NCI-H2171 treated with DMSO at 0.1 percent for 48 hours (cell line): Measurements from ENCODE around the gene LUZP1.
"Not testable (repeated sequence)": the region's sequence is repeated elsewhere in the genome, so short reads cannot be mapped to it uniquely, and the experiment has no call there.

Experiments
- DNase-seq: peaks from one replicate; lab custom pipeline; 2025; lab: John Stamatoyannopoulos, UW

The LUZP1 gene

GRCh38 chr1:23168445-23169194, at the start of gene LUZP1:
LUZP1 (minus strand) TSS chr1:23168856.
- peak; percentile 79 for DNase-seq

GRCh38 chr1:23217421-23218115, 48.9 kb upstream of the LUZP1 start, which contains the start of gene HTR1D:
HTR1D (minus strand) TSS chr1:23217502; CDS start chr1:23194219, 23,283 bp downstream.
- peak; percentile 10 for DNase-seq

- no peak for DNase-seq
Observed at GRCh38 chr1:23216771-23217420, 48.2 kb upstream of the LUZP1 start.

DNA sequence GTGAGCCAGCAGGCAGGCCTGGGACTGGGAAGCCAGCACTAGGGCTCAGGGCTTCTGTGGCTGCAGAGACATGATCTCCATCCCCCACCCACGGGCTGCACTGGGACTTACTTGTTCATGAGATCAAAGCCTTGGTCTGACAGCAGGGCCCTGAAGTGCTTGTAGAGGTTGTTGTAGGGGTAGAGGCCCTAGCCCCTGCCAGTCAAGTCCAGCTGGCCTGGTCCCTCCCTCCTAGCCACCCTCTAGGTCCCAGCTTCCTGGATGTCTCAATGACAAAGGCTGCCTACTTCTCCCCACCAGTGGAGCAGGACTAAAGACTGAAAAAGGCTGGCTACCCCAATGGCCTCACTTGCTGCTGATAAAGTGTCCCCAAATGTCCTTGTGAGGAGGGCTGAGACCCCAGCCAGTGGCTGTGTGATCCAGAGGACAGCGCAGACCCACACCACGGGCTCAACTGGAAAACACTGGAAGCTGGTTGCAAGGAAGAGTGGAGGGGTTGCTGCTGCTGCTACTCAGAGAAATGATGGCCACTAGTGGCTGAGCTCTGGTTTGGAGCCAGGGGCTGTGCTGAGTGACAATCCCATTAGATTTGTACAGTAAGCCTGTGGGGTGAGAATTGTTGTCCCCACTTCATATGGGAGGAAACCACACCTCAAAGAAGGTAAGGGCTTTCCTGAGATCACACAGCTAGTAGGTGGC, 47.2 kb upstream of the LUZP1 start:
- DNase-seq, result no peak

DNA sequence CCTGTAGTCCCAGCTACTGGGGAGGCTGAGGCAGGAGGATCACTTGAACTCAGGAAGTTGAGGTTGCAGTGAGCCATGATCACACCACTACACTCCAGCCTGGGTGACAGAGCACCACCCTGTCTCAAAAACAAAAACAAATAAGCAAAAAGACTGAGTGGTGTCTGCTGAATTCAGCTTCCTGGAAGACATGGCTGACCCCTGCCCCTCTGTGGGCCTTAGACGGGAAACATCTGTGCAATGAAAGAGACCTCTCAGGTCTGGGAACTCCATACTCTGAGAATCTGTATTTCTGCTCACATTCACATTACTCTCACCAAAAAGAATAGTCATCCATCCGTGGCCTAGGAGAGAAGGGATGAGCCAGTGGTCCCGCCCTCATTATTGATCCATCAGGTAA, 46.6 kb upstream of the LUZP1 start:
- no peak for DNase-seq

DNA sequence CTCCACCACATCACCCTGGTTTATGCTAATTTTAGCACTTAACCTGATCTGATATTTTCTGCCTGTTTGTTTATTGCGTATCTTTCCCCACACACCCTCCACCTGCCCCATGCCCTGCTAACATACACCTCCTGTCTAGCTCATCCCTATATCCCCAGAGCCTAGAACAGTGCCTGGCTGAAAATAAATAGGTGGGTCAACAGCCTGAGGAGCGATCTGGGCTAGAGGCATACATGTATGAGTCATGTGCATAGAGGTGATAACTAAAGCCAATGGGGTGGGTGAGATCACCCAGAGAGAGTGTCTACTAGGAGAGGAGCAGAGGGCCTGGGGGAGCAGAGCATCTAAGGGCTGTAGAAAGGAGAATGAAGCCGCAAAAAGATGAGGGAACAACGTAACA, 46.0 kb upstream of the LUZP1 start:
- no peak for DNase-seq

- no peak for DNase-seq
Observed at GRCh38 chr1:23211955-23212354, 43.3 kb upstream of the LUZP1 start.

DNA sequence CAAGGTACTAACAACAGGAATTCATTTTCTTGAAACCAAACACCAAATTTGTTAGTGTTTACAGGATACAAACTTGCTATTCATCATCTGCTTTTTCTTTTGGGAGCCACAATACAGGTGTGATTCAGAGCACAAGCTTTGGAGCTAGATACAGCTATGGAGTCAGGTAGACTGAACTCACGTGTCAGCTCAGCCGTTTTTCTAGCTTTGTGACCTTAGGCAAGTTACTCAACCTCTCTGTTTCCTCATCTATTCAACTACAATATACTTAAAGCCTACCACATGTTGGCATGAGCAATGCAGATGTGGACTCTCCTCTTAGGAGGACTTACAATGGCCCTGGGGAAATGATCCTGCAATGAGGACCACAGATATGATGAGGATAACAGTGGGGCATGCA, 42.3 kb upstream of the LUZP1 start:
- no peak for DNase-seq

- peak; percentile 51 for DNase-seq
Observed at GRCh38 chr1:23210351-23210785, 41.7 kb upstream of the LUZP1 start.

- no peak for DNase-seq
Observed at GRCh38 chr1:23209770-23210169, 41.1 kb upstream of the LUZP1 start.

GRCh38 chr1:23208527-23208926, 39.9 kb upstream of the LUZP1 start:
- no peak for DNase-seq

- not testable (repeated sequence) for DNase-seq
Observed at GRCh38 chr1:23207733-23208132, 39.1 kb upstream of the LUZP1 start.

GRCh38 chr1:23202263-23202749, 33.6 kb upstream of the LUZP1 start:
- DNase-seq, result no peak

GRCh38 chr1:23200883-23201282, 32.2 kb upstream of the LUZP1 start:
- DNase-seq, result no peak

- no peak for DNase-seq
Observed at GRCh38 chr1:23198373-23198772, 29.7 kb upstream of the LUZP1 start.

DNA sequence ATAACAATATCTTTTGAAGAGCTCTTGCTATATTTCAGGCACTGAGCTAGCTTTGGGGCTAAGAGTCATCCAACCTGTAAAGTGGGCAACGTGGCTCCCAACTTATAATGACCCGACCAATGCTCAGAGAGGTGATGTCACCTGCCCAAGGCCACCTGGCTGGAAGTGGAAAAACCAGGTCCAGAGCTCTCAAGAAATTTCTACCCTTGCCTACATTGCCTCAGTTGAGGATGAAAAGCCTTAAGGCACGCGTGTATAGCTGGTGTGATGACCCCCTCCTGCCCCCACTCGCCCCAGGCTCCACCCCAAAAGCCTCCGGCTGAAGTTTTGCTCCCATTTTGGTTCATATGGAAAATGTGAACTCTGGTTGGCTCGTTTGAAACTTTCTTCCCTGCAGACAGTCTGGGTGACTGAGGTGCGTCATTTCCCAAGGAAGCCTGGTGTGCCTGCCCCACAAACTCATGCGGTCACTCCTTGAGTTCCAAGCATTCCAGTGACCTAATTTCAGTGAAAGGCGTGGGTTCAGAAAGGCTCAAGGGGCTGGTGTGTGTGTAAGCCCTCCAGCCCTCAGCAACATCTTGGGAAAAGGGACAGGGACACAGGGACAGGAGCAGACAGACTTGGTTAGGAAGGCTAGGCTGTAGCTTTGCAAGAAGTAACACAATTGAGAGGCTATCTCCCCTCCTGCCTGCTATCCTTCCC, 28.1 kb upstream of the LUZP1 start:
- no peak for DNase-seq

- DNase-seq, result peak; percentile 56
Observed at GRCh38 chr1:23194119-23194984, 25.7 kb upstream of the LUZP1 start.

DNA sequence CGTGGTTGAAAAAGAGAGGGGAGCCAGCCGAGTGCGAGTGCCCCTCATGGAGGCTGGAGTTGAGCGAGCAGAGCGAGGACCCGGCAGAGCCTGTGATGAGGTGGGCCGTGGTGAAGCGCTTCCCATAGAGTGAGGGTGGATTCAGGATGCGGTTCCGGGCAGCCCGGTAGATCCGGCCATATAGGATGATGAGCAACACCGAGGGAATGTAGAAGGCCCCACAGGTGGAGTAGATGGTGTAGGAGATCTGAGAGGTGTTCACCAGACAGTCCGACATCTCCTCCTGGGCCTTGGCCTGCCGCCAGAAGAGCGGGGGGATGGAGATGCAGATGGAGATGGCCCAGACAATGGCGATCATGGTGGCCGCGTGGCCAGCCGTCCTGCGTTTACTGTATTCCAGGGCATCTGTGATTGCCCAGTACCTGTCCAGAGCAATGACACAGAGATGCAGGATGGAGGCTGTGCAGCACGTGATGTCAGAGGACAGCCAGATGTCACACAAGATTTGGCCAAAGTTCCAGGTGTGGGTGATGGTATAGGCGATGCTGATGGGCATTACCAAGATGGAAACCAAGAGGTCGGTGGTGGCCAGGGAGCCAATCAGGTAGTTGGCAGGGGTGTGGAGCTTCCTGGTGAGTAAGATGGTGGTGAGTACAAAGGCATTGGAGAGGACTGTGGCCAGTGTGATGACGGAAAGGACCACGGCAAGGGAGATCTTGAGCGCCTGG, 24.9 kb upstream of the LUZP1 start:
- no peak for DNase-seq

GRCh38 chr1:23191199-23191598, 22.5 kb upstream of the LUZP1 start:
- DNase-seq, result no peak

DNA sequence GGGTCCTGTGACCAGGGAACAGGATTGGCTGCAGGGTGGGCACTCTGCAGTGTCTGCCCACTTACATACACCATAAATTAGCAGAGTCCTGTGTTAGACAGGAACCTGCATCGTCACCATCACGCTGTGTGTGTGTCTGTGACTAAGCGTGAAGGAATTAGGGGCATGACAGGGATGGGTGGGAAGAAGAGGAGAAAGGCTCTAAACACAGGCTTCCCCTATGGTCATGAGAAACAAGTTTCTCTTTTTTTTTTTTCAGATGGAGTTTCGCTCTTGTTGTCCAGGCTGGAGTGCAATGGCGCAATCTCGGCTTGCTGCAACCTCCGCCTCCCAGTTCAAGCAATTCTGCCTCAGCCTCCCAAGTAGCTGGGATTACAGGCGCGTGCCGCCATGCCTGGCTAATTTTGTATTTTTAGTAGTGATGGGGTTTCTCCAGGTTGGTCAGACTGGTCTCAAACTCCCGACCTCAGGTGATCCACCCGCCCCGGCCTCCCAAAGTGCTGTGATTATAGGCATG, 20.3 kb upstream of the LUZP1 start:
- not testable (repeated sequence) for DNase-seq
